ENCODE results near the gene ST13.

Gene ST13

GRCh38 chr22:40867109-40867508 lies 10.7 kb upstream of the ST13 start:
- H3K36me3 ChIP-seq, result no peaks in the 10 kb centered on the region
- no peak for DNase-seq

GRCh38 chr22:40862537-40862936 lies 6.1 kb upstream of the ST13 start:
- Histone ChIP-seq H3K27me3 (ENCODE audit: insufficient read depth, low read depth, severe bottlenecking) (no peaks in the 10 kb centered on the region), H3K36me3 (peaks cover 9% of the 10 kb centered on the region), H3K4me3 (ENCODE audit: low read depth, low read length) (no peak overlapping the region), H3K27ac (no peak overlapping the region), H3K9me3 (ENCODE audit: severe bottlenecking) (no peaks in the 10 kb centered on the region)
- no peak for TF ChIP-seq CTCF (IDR thresholded peaks at IDR 0.05; ENCODE audit: low read depth, low read length)
- DNase-seq, result no peak

More at GRCh38 chr22:40867109-40867508, 10.7 kb upstream of the ST13 start:
- Histone ChIP-seq H3K27ac (peak overlapping the region; percentile 13; the same call in 1 of the 2 replicates), H3K4me3 (ENCODE audit: low read depth, low read length) (no peak overlapping the region), H3K27me3 (ENCODE audit: insufficient read depth, low read depth, severe bottlenecking) (no peaks in the 10 kb centered on the region), H3K9me3 (ENCODE audit: severe bottlenecking) (no peaks in the 10 kb centered on the region)
- TF ChIP-seq CTCF (IDR thresholded peaks at IDR 0.05; ENCODE audit: low read depth, low read length), result no peak

- DNase-seq, result no peak
These were observed 5.6 kb upstream of the ST13 start, which contains the start of gene DNAJB7 for GRCh38 chr22:40862013-40862412. DNAJB7 (minus strand) TSS chr22:40862113; CDS start chr22:40861994, 119 bp downstream.

GRCh38 chr22:40857309-40857855 lies 943 bp upstream of the ST13 start:
- H3K9me3 ChIP-seq (ENCODE audit: severe bottlenecking), result no peaks in the 10 kb centered on the region
- peaks cover 42% of the 10 kb centered on the region for H3K36me3 ChIP-seq
- no peak for TF ChIP-seq CTCF (IDR thresholded peaks at IDR 0.05; ENCODE audit: low read depth, low read length)
- no peak for DNase-seq
- H3K27me3 ChIP-seq (ENCODE audit: insufficient read depth, low read depth, severe bottlenecking), result no peaks in the 10 kb centered on the region
- H3K4me3 ChIP-seq (ENCODE audit: low read depth, low read length), result peak overlapping the region; percentile 98
- H3K27ac ChIP-seq, result peak overlapping the region; percentile 100

More at GRCh38 chr22:40862013-40862412, 5.6 kb upstream of the ST13 start, which contains the start of gene DNAJB7:
- no peak within 1 kb of the TSS for H3K4me3 ChIP-seq (ENCODE audit: low read depth, low read length)
- peaks cover 11% of the 10 kb centered on the region for H3K36me3 ChIP-seq
- no peaks in the 10 kb centered on the region for H3K27me3 ChIP-seq (ENCODE audit: insufficient read depth, low read depth, severe bottlenecking)
- no peak for TF ChIP-seq CTCF (IDR thresholded peaks at IDR 0.05; ENCODE audit: low read depth, low read length)
- H3K27ac ChIP-seq, result no peak within 1 kb of the TSS
- no peaks in the 10 kb centered on the region for H3K9me3 ChIP-seq (ENCODE audit: severe bottlenecking)

- peaks cover 45% of the 10 kb centered on the region for H3K36me3 ChIP-seq
- no peak for TF ChIP-seq CTCF (IDR thresholded peaks at IDR 0.05; ENCODE audit: low read depth, low read length)
- no peak for DNase-seq
- peak overlapping the region; percentile 100 for H3K27ac ChIP-seq
- H3K27me3 ChIP-seq (ENCODE audit: insufficient read depth, low read depth, severe bottlenecking), result no peaks in the 10 kb centered on the region
- peak overlapping the region; percentile 98 for H3K4me3 ChIP-seq (ENCODE audit: low read depth, low read length)
- H3K9me3 ChIP-seq (ENCODE audit: severe bottlenecking), result no peaks in the 10 kb centered on the region
These were observed 393 bp downstream of the ST13 start for GRCh38 chr22:40855979-40856512.

Measured in WERI-Rb-1 (cell line).